Measurements from ENCODE around the gene SRGAP2C.
"Not testable (repeated sequence)": the region's sequence is repeated elsewhere in the genome, so short reads cannot be mapped to it uniquely, and the experiment has no call there.

SRGAP2C gene

GRCh38 chr1:121184290-121185127 lies at the start of gene SRGAP2C, which contains the start of gene FAM72B:
TSS of gene SRGAP2C (plus strand) at chr1:121184975. CDS start at chr1:121187447, 2,472 bp downstream.
TSS of gene FAM72B (minus strand) at chr1:121184340. CDS start at chr1:121183489, 851 bp downstream.
- peak; percentile 98 for DNase-seq

- DNase-seq = not testable (repeated sequence)
These were observed 44.4 kb upstream of the SRGAP2C start for GRCh38 chr1:121140393-121140792.

GRCh38 chr1:121148489-121149190 lies 36.1 kb upstream of the SRGAP2C start:
- DNase-seq = not testable (repeated sequence)

- not testable (repeated sequence) for DNase-seq
These were observed 33.5 kb upstream of the SRGAP2C start for GRCh38 chr1:121151294-121151693.

- DNase-seq = not testable (repeated sequence)
These were observed 32.0 kb upstream of the SRGAP2C start for GRCh38 chr1:121152788-121153187.

- not testable (repeated sequence) for DNase-seq
These were observed 30.0 kb upstream of the SRGAP2C start for GRCh38 chr1:121154811-121155210.

- DNase-seq = not testable (repeated sequence)
These were observed 29.0 kb upstream of the SRGAP2C start for GRCh38 chr1:121155671-121156358.

GRCh38 chr1:121156958-121157603 lies 27.7 kb upstream of the SRGAP2C start:
- DNase-seq = not testable (repeated sequence)

- DNase-seq = not testable (repeated sequence)
These were observed 27.2 kb upstream of the SRGAP2C start for GRCh38 chr1:121157609-121158008.

- DNase-seq = not testable (repeated sequence)
These were observed 24.7 kb upstream of the SRGAP2C start for GRCh38 chr1:121160118-121160517.

GRCh38 chr1:121161199-121161901 lies 23.4 kb upstream of the SRGAP2C start:
- DNase-seq = not testable (repeated sequence)

GRCh38 chr1:121163850-121164757 lies 20.7 kb upstream of the SRGAP2C start:
- DNase-seq = not testable (repeated sequence)

GRCh38 chr1:121165296-121165695 lies 19.5 kb upstream of the SRGAP2C start:
- DNase-seq = not testable (repeated sequence)

- not testable (repeated sequence) for DNase-seq
These were observed 17.5 kb upstream of the SRGAP2C start for GRCh38 chr1:121167225-121167738.

- not testable (repeated sequence) for DNase-seq
These were observed 16.6 kb upstream of the SRGAP2C start for GRCh38 chr1:121168152-121168668.

GRCh38 chr1:121176649-121177048 lies 8.1 kb upstream of the SRGAP2C start:
- DNase-seq = not testable (repeated sequence)

- not testable (repeated sequence) for DNase-seq
These were observed 6.6 kb upstream of the SRGAP2C start for GRCh38 chr1:121178197-121178596.

- DNase-seq = not testable (repeated sequence)
These were observed 908 bp upstream of the SRGAP2C start for GRCh38 chr1:121183867-121184266.

GRCh38 chr1:121185140-121185708 lies 449 bp downstream of the SRGAP2C start:
- DNase-seq = not testable (repeated sequence)

GRCh38 chr1:121186191-121186590 lies 1.4 kb downstream of the SRGAP2C start:
- DNase-seq = not testable (repeated sequence)
